Peyer's patch (tissue), 4 donors: ENCODE measurements around the gene VPREB3.

Experiments used
- CTCF ChIP-seq, 6 experiments: fragments of 450-650 bp in 4 of 6; fragments of 200-600 bp in 2 of 6; sonication (generic) in 1 of 6; IDR thresholded peaks; one replicate each; pipeline ENCODE4 v1.5.1; 2017 to 2019; ENCODE audit warnings: antibody characterized with exemption in 6 of 6, mild to moderate bottlenecking in 3 of 6, moderate library complexity in 1 of 6
- POLR2A ChIP-seq, 2 donors: fragments of 450-650 bp; IDR thresholded peaks; one replicate each; pipeline ENCODE4 v1.5.1; 2017; ENCODE audit warnings: antibody characterized with exemption in 2 of 2, mild to moderate bottlenecking in 2 of 2, moderate library complexity in 2 of 2

GRCh38 chr22:23704062-23704461, 50.2 kb downstream of the VPREB3 start:
- TF ChIP-seq CTCF (IDR thresholded peaks at IDR 0.05), result no peak
- no peak for TF ChIP-seq POLR2A (IDR thresholded peaks at IDR 0.05)
